Suprapubic skin (tissue), 4 donors: Measurements from ENCODE around the gene PANK4. TPM values are rescaled to one million over a fixed set of nuclear protein-coding genes. Genes with fewer than 3 reads are reported as not detected.
A peak's percentile ranks its signal among the peaks of the same experiment; 100 is the strongest.

Experiments
- DNase-seq, 2 donors: peaks; one replicate each; pipeline ENCODE4 v3.0.0-alpha.2; 2019; ENCODE audit warnings: low spot score in 2 of 2
- H3K27ac ChIP-seq: fragments of 200-600 bp; sonication (generic); one replicate; pipeline ENCODE4 v1.5.1; 2019
- H3K27me3 ChIP-seq: fragments of 200-600 bp; sonication (generic); one replicate; pipeline ENCODE4 v1.5.1; 2019
- H3K36me3 ChIP-seq: fragments of 200-600 bp; sonication (generic); one replicate; pipeline ENCODE4 v1.5.1; 2019
- H3K4me1 ChIP-seq: fragments of 200-600 bp; sonication (generic); one replicate; pipeline ENCODE4 v1.5.1; 2019
- H3K4me3 ChIP-seq: fragments of 200-600 bp; sonication (generic); one replicate; pipeline ENCODE4 v1.5.1; 2019; ENCODE audit warnings: mild to moderate bottlenecking
- H3K9me3 ChIP-seq: fragments of 200-600 bp; sonication (generic); one replicate; pipeline ENCODE4 v1.5.1; 2019
- CTCF ChIP-seq, 2 donors: fragments of 200-600 bp in 1 of 2; fragments of 450-650 bp in 1 of 2; sonication (generic) in 1 of 2; IDR thresholded peaks; one replicate each; pipeline ENCODE4 v1.5.1; 2016 to 2019; ENCODE audit warnings: antibody characterized with exemption in 2 of 2, mild to moderate bottlenecking in 1 of 2, moderate library complexity in 1 of 2
- EP300 ChIP-seq: sonication (generic); formaldehyde crosslinking; IDR thresholded peaks from one replicate; pipeline ENCODE4 v1.6.1; 2017; ENCODE audit warnings: antibody characterized with exemption
- POLR2A ChIP-seq, 2 donors: fragments of 450-650 bp; IDR thresholded peaks; one replicate each; pipeline ENCODE4 v1.6.1; 2017; ENCODE audit warnings: antibody characterized with exemption in 2 of 2, mild to moderate bottlenecking in 2 of 2, moderate library complexity in 2 of 2
- POLR2AphosphoS5 ChIP-seq, 3 donors: sonication (generic); formaldehyde crosslinking; IDR thresholded peaks; one replicate each; pipeline ENCODE4 v1.6.1; 2017; ENCODE audit warnings: antibody characterized with exemption in 3 of 3
- WGBS: methylation state at CpG from one replicate; pipeline ENCODE4 v1.1.5; 2018; 5-methylcytosine and 5-hydroxymethylcytosine counted together
- total RNA-seq, 4 donors: library from RNA; depleted of rRNA; stranded (reverse); fragments of >200 nt; gene quantifications; one replicate each; pipeline ENCODE4 v1.1.0, GENCODE V29; 2016

The PANK4 gene
- total RNA-seq, 4 donors from 2014 or later = 17.7 to 36.0 (median 29.7) TPM

GRCh38 chr1:2532485-2533160, 6.2 kb upstream of the PANK4 start:
- Histone ChIP-seq H3K9me3 (no peaks in the 10 kb centered on the region), H3K27me3 (peaks cover 51% of the 10 kb centered on the region), H3K4me1 (peaks cover 86% of the 10 kb centered on the region), H3K36me3 (no peaks in the 10 kb centered on the region), H3K27ac (peak overlapping the region; percentile 40), H3K4me3 (no peak overlapping the region)
- 15% methylated on average over 5 of the region's 23 CpGs for WGBS
- DNase-seq = no peak
- no peak for TF ChIP-seq EP300
- no peak for TF ChIP-seq POLR2AphosphoS5 (IDR thresholded peaks at IDR 0.05)
- no peak for TF ChIP-seq POLR2A (IDR thresholded peaks at IDR 0.05)
- no peak for TF ChIP-seq CTCF (IDR thresholded peaks at IDR 0.05)

GRCh38 chr1:2530513-2531361, 4.3 kb upstream of the PANK4 start:
- no peak for DNase-seq
- WGBS = 24% methylated on average over 11 of the region's 30 CpGs
- Histone ChIP-seq H3K4me1 (peaks cover 93% of the 10 kb centered on the region), H3K27me3 (peaks cover 44% of the 10 kb centered on the region), H3K4me3 (peak overlapping the region; percentile 48), H3K9me3 (no peaks in the 10 kb centered on the region), H3K36me3 (no peaks in the 10 kb centered on the region), H3K27ac (peak overlapping the region; percentile 57)
- no peak for TF ChIP-seq CTCF (IDR thresholded peaks at IDR 0.05)
- no peak for TF ChIP-seq POLR2AphosphoS5 (IDR thresholded peaks at IDR 0.05)
- TF ChIP-seq EP300 = no peak
- TF ChIP-seq POLR2A (IDR thresholded peaks at IDR 0.05) = no peak

- no peak for TF ChIP-seq EP300
- no peak for TF ChIP-seq POLR2A (IDR thresholded peaks at IDR 0.05)
- TF ChIP-seq POLR2AphosphoS5 (IDR thresholded peaks at IDR 0.05) = no peak
- TF ChIP-seq CTCF (IDR thresholded peaks at IDR 0.05) = no peak
- H3K4me3 ChIP-seq = peak within 1 kb of the TSS; percentile 48
- H3K9me3 ChIP-seq = no peaks in the 10 kb centered on the region
- no peaks in the 10 kb centered on the region for H3K36me3 ChIP-seq
- DNase-seq = no peak
- peaks cover 39% of the 10 kb centered on the region for H3K27me3 ChIP-seq
- H3K27ac ChIP-seq = peak within 1 kb of the TSS; percentile 57
- WGBS = 4% methylated on average over 5 of the region's 91 CpGs
- peaks cover 93% of the 10 kb centered on the region for H3K4me1 ChIP-seq
Observed at GRCh38 chr1:2529784-2530512, 3.6 kb upstream of the PANK4 start, which contains the start of gene HES5. TSS of gene HES5 (minus strand) at chr1:2530263. CDS start at chr1:2530164, 99 bp downstream.

- no peaks in the 10 kb centered on the region for H3K36me3 ChIP-seq
- peak overlapping the region; percentile 48 for H3K4me3 ChIP-seq
- H3K27ac ChIP-seq = peak overlapping the region; percentile 57
- H3K27me3 ChIP-seq = peaks cover 32% of the 10 kb centered on the region
- 20% methylated on average over 1 of the region's 84 CpGs for WGBS
- TF ChIP-seq CTCF (IDR thresholded peaks at IDR 0.05) (no peak), POLR2AphosphoS5 (IDR thresholded peaks at IDR 0.05) (no peak), EP300 (no peak), POLR2A (IDR thresholded peaks at IDR 0.05) (no peak)
- peaks cover 93% of the 10 kb centered on the region for H3K4me1 ChIP-seq
- no peak for DNase-seq
- H3K9me3 ChIP-seq = no peaks in the 10 kb centered on the region
Observed at GRCh38 chr1:2528966-2529783, 2.8 kb upstream of the PANK4 start.
